Endothelial cell of hepatic sinusoid (primary cell): Measurements from ENCODE around the gene INTS6.

Experiments used
- in situ Hi-C: cut with HindIII; loops from 2 replicates; pipeline ENCODE4 v1.10.0; 2017; ENCODE audit warnings: low sequenced_read_pairs

The INTS6 gene

DNA sequence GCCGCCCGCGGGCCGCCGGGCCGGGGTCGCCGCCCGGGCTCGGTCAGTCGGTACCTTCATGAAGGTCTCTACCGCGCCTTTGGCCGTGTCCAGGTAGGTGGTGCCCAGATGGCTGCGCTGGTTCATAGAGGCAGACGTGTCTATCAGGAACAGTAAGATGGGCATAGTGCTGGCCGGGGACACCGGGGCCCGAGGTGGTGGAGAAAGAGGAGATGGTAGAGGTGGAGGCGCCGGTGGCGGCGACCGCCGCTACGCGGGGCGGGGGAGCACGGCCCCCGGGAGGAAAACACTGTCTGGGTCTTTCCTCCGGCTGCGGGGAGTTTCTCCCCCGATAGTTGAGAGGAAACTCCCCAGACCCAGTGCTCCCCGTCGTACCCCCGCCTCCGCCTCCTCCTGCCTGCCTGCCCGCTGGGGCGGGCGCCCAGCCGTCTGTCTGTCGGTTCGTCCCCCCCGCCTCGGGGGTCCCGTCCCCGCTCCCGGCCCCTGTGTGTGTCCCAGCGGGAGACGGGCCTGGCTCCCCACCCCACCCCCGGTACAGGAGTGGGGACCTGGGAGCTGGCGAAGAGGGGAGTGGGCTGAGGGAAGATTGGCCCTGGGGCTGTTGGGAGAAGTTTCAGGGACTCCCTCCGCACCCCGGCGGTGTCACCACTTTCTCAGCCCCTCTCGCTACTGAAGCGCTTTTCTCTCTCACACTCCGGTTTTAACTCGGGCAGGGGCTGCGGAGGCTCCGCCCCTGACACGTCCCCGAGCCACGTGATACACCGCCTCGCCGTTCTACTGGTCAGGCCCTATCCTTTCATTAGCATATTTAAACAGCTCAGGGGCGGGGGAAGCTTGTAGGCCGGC, at the start of gene INTS6:
Gene INTS6 (minus strand): TSS at position 676 of the 846 bp plus-strand sequence. CDS start 511 bp downstream, at position 165.
- in situ Hi-C loops: no loop called here

DNA sequence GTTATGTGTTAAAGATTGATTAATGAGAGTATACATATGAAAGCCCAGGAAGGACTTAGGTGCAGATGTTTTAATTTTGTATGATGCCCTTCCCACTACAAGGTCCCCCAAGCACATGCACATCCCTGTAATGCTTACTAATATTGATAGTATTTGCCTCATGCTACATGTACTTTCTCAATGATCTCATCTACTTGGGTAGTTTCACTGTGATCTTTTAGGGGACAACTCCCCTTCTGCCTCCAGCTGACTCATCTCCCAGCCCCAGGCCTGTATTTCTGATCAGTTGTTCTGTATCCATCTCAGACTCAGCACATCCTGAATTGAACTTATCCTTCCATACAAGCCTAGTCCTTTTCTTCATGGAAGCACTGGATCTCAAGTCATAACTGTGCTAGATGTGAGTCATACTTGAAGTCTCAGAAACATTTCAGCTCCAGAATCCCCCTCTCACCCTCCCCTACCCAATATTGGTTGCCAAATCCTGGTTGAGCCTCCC, 49.4 kb upstream of the INTS6 start:
- in situ Hi-C loops: no loop called here

- in situ Hi-C loops: no loop called here
These were observed 48.8 kb upstream of the INTS6 start for GRCh38 chr13:51501592-51502152.

GRCh38 chr13:51501096-51501495, 48.3 kb upstream of the INTS6 start:
- in situ Hi-C loops: no loop called here

DNA sequence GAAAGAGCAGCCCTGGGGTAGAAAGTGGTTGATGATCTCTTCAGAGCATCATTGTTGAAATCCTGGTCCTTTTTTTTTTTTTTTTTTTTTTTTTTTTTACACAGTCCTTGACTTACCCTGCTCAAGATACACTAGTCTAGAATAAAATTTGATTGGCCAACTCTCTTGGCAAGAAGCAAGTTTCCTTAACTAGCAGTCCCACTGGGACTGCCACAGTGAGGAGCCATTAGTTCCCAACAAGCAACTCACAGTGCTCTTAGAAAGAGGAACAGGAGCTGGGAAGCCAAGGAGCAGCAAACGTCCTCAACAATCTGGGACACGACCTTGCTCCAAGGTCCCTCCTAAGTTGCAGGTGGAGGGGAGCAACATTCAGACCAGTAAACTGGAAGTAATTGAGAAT, 47.9 kb upstream of the INTS6 start:
- in situ Hi-C loops: no loop called here

DNA sequence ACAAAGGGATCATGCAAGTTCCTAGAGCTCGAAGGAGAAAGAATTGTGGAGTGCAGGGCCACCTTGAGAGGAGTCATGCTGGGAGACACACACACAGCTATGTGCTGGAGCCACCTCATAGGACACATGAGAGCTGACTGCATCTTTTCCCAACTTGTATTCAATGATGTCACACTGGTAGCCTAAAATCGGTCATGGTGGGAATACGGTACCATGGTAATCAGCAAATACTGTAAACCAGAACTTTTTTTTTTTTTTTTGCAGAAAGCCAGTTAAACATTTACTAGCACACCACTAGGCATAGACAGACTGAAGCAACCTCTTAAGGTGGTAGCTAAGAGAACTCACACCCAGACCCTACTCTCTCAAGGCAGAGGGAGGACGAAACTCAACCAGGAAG, 47.0 kb upstream of the INTS6 start:
- in situ Hi-C loops: loop anchor here (5.0 kb wide), 1 partner anchor 52 kb away; no protein-coding TSS in a partner anchor

GRCh38 chr13:51495316-51495715, 42.5 kb upstream of the INTS6 start:
- in situ Hi-C loops: loop anchor here (5.0 kb wide), 1 partner anchor 57 kb away; no protein-coding TSS in a partner anchor

DNA sequence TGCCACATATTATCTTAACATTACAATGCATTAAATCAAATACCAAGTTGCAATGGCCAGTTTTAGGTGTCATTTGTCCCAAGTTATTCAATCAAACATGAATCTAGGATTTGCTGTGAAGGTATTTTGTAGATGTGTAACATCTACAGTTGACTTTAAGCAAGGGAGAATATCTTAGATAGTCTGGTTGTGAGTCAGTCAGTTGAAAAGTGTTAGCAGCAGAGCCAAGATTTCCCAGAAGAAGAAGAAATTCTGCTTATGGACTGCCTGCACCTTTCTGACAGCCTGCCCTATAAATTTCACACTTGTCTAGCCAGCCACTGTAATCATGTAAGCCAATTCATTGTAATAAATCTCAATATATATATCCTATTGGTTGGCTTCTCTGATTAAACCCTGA, 41.3 kb upstream of the INTS6 start:
- in situ Hi-C loops: no loop called here

GRCh38 chr13:51488212-51488611, 35.4 kb upstream of the INTS6 start:
- in situ Hi-C loops: no loop called here

GRCh38 chr13:51481656-51482055, 28.8 kb upstream of the INTS6 start:
- in situ Hi-C loops: no loop called here

DNA sequence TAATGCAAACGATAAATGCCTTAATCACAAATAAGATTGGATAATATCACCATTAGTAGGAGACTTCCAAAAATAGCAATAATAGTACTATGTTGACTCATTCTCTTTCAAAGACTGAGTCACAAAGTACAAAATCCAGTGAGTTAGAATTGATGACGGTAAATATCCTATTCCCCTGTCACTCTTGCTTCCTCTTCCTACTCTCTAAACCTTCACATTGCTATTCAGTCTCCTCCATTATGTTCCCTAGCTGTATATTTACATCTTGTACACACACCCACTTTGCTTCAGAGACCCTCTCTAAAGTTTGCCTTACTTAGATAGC, 26.3 kb upstream of the INTS6 start:
- in situ Hi-C loops: no loop called here

DNA sequence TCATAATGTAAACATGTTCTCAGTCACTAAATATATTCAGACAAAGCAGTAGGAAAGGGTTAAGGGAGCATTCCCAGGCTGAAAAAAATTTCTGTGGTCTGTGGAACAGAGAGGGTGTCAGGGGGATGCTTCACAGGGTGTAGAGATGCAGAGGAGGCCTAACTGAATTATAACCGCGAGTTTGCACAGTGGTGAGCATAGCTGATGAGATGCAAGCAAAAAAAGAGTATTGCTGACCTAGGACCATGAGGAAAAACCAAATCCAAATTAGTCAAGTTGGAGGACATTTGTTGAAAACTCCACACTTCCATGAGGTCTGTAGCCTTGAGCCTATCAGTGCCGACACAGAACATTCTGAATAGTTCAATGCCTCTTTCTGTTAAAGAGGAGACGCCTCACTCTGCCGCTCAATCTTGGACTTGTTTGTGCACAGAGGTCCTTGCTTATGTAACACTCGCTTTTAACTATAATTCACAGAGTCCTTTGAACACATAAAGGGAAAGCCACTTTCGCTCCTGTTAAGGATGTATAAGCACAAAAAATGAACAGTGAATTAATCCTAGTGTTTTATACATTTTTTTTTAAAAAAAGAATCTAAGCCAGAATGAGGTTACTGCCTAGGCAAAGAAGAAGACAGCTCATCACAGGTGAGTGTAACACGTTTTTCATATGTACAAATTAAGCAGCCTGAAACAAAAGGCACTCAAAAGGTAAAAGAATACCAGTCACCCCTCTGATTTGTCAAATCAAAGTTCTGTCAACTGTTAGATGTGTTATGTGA, 25.8 kb upstream of the INTS6 start:
- in situ Hi-C loops: no loop called here

- in situ Hi-C loops: no loop called here
These were observed 25.0 kb upstream of the INTS6 start for GRCh38 chr13:51477653-51478324.

DNA sequence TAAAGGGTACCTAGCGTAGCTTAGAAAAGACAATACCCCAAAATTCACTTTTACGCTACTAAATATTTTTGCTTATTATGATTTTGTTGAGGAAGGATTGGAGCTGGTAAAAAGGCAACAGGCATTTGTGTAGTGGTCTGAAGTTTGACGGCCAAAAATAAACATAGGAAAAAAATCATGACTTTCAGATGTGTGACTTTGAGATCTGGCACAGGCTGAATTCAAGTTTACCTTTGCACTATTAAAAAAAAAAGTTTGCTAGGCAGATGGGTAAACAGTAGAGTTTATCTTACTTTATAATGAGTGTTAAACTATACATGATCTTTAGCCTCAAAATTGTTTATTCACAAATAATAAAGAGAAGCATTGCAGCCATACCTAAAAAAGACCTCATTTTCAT, 24.3 kb upstream of the INTS6 start:
- in situ Hi-C loops: no loop called here

DNA sequence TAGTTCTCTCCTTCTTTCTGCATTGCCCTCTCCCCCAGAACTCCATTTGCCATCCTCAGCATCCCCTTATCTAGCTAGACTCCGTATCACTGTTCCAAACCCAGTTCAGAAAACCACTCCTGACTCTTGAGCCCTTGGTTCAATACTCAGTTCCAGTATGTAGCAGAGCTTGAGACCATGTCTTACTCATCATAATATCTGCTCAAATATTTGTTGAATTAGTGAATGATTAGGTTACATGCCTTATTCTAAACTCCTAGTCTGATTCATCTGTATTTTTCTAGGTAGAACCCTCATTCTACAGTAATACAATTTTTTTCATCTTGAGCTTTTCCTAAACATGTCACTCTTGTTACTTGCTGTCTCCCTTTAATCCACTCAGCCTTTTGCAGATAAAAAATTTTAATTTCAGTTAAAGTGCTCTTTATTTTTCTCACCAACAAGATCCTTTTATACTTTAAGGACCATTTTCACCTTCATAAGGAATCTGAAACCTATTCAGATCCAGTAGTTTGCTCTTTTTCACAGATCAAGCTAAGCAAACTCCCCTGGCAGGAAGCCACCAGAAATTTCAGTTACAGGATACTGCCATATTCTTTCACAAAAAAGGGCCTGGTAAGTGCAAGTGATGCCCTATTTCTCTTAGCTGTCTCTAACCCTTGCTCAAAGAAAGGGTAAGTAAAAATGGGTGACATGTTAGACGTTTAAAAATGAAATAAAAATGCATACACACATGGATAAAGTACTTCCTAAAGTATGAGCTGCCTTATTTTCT, 23.1 kb upstream of the INTS6 start:
- in situ Hi-C loops: no loop called here

DNA sequence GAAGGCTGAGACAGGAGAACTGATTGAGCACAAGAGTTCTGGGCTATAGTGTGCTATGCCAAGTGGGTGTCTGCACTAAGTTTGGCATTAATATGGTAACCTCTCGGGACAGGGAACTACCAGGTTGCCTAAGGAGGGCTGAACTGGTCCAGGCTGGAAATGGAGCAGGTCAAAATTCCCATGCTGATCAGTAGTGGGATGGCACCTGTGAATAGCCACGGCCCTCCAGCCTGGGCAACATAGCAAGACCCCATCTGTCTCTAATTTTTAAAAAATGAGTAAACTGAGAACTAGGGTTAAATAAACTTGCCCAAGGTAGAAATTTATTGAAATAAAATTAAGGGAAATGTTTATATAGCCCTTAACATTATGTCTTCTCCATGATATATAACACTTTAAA, 17.0 kb upstream of the INTS6 start:
- in situ Hi-C loops: no loop called here

DNA sequence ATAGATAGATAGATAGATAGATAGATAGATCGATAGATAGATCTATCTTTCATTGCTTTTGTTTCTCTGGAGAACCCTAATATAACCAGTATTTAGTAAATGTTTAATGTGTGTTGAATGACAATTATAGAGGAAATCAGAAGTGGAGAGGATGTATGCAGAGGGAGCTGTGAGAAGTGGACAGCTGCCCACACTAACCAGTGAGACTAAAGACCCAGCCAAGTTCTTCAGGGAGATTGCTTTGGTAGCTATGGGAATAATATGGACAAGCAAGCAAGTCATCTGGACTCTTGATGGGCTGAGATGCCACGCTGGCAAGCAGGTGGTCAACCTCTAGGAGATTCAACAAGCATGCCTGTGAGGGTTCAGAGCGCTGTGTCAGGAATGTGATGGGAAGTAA, 14.9 kb upstream of the INTS6 start:
- in situ Hi-C loops: no loop called here

DNA sequence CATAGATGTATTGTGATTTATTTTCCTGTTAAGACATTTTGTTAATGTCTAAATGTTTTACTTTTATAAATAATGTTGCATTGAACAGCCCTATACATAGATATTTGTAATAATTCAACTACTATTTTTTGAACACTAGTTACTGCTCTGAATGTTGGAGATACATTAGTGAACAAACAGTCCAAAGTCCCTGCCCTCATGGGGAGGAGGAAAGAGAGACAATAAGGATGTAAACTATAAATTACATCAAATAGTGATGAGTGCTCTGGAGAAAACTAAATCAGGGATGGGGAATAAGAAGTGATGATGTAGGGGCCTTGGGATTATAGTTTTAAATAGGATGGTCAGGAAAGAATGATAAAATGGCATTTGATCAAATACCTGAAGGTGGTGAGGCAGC, 12.3 kb upstream of the INTS6 start:
- in situ Hi-C loops: no loop called here

DNA sequence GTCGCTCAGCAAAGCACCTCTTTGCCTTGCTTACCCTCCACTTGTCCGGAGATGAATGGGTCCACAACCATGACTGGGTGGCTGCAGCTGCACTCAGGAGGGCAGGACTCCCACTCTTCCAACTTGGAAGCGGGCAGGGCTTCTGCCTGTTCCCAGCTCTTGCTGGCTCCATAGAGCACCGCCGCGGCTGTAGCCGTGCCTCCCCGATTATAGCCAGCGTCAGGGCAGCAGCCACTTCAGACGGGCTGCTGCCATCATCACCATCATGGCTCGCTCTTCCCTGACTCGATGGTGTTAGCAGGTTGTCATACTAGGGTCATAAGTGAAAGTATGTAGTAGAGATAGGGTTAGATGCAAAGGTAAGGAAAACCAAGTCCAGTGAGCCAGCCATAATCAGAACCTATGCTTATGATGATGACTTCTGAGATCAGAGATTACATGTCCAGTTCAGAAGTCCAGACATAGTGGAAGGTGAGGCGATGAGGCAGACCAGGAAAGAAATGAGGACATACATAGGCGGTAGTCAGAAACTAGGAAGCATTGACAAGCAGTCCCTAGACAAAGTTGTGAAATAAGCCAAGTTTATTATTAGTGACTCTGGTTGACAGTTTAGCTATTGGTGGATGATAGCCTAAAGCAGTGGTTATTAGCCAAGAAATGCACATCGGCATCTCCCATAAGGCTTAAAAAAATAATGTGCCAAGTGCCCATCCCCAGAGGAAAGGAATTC, 4.4 kb upstream of the INTS6 start:
- in situ Hi-C loops: no loop called here

GRCh38 chr13:51456510-51456909, 3.7 kb upstream of the INTS6 start:
- in situ Hi-C loops: no loop called here
